HG03378 (cell line): ENCODE data around the gene NCR1.
"Not testable (repeated sequence)": the region's sequence is repeated elsewhere in the genome, so short reads cannot be mapped to it uniquely, and the experiment has no call there.

Experiments used
- ATAC-seq: cut with Tn5 transposase; IDR thresholded peaks from one replicate; pipeline ENCODE4 v1.9.1; 2021; ENCODE audit warnings: mild to moderate bottlenecking, moderate library complexity; ENCODE audit not compliant: unreplicated experiment

The NCR1 gene

DNA sequence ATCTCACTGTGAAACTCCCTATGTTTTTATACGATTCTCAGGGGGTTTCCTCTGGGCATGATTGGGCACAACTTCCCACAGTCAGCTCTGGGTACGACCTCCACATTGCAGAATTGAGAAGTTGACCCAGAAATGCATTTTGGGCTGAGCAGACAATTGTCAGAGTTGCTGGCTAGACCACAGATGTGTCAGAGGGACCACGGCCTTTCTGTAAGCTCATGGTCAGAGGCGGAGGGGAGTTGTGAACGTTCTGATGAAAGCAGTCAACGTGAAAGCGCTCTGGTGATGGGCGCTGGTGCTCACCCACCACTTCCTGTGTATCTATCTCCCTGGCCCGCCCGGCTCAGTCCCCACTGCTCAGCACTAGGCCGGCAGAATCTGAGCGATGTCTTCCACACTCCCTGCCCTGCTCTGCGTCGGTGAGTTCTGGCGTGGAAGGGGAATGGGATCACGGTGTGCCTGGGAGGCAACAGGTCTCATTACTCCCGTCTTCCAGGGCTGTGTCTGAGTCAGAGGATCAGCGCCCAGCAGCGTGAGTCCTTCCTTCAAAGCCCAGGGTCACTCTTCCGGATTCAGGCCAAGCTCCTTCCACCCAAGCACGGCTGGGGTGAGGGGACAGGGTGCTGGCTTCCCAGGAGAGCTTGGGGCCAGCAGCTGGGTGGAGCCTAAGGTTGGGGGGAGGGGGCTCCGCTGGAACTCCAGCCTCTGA lies at the start of gene NCR1:
Gene NCR1, plus strand, starts transcription at position 346 of the 709 bp plus-strand sequence. Its CDS starts 40 bp downstream, at position 386.
- no peak for ATAC-seq

DNA sequence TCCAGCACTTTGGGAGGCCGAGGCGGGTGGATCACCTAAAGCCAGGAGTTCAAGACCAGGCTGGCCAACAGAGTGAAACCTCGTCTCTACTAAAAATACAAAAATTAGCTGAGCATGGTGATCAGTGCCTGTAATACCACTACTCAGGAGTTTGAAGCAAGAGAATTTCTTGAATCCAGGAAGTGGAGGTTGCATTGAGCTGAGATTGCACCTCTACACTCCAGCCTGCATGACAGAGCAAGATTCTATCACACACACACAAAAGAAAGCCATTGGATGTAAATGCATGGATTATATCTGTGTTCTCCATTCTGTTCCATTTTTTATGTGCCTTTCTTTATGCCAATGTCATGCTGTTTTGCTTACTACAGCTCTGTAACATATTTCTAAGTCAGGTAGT lies 47.5 kb upstream of the NCR1 start:
- ATAC-seq, result not testable (repeated sequence)

DNA sequence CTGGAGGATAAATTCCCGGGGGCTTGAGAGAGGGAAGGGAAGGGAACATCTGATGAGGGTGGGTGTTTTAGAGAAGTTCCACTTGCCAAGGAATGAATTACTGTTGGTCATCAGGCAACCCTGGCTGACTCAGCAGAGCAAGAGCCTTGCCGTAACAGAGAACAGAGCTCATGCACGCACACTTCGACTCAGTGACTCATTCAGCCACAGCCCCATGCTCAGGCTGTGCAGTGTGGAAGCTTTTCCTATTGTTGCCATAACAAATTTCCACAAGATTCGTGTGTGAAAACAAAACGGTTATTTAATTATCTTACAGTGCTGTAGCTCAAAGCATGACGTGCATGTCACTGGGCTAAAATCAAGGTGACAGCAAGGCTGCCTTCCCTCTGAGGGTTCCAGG lies 46.5 kb upstream of the NCR1 start:
- ATAC-seq, result not testable (repeated sequence)

GRCh38 chr19:54863459-54863858 lies 42.5 kb upstream of the NCR1 start:
- ATAC-seq, result not testable (repeated sequence)

- no peak for ATAC-seq
Measured at GRCh38 chr19:54871696-54872095, 34.3 kb upstream of the NCR1 start.

DNA sequence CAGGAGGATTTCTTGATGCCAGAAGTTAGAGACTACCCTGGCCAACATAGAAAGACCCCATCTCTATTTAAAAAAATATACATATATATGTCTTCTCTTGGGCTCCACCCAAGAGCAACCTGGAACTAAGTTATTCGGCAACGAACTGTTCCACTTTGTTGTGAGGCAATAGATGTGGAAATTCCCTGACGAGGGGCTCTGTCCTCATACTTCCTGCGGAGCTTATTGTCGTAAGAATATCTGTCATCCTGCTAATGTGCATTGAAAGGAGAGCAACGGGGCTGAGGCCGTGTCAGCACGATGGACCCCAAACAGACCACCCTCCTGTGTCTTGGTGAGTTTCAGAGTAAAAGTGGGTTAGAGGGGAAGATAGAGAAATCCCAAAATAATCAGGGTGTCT lies 32.0 kb upstream of the NCR1 start, which contains the start of gene FCAR:
Gene FCAR, plus strand, starts transcription at position 246 of the 400 bp plus-strand sequence. Its CDS starts 55 bp downstream, at position 301.
- no peak for ATAC-seq

DNA sequence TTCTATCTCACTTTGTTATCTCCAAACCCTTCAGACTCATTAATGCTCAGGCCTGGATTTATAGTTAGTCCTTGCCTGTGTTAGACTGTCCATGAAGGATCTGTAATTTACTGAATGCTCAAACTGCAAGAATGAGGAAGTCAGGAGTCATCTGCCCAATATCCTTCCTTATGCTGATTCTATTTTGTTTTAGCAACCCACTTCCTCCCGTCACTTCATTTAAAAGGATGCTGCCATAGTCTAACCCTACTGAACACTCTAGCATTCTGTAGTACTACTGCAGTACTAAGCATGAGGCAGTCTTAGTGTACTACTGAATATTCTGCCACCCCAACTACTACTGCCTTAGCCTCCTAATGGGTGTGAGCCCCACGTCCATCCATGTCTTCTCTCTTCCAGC lies 30.4 kb upstream of the NCR1 start:
- ATAC-seq, result no peak

DNA sequence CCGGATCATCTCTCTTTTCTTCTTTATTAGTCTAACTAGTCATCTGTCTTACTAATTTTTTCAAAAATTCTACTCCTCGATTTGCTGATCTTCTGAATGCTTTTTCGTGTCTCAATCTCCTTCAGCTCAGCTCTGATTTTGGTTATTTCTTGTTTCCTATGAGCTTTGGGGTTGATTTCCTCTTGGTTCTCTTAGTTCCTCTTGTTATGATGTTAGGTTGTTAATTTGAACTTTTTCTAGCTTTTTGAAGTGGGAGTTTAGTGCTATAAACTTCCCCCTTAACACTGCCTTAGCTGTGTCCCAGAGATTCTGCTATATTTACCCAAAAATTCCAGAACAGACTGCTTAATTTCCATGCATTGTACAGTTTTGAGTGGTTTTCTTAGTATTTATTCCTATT lies 28.5 kb upstream of the NCR1 start:
- no peak for ATAC-seq

- ATAC-seq, result no peak
Measured at GRCh38 chr19:54881884-54882283, 24.1 kb upstream of the NCR1 start.

GRCh38 chr19:54882758-54883157 lies 23.2 kb upstream of the NCR1 start:
- ATAC-seq, result no peak

GRCh38 chr19:54883228-54883627 lies 22.7 kb upstream of the NCR1 start:
- no peak for ATAC-seq

GRCh38 chr19:54888239-54888638 lies 17.7 kb upstream of the NCR1 start:
- ATAC-seq, result no peak

DNA sequence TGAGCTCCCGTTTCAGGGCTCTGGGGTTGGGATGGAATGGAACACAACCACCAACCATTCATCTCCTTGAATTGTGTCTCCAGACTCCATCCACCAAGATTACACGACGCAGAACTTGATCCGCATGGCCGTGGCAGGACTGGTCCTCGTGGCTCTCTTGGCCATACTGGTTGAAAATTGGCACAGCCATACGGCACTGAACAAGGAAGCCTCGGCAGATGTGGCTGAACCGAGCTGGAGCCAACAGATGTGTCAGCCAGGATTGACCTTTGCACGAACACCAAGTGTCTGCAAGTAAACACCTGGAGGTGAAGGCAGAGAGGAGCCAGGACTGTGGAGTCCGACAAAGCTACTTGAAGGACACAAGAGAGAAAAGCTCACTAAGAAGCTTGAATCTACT lies 16.4 kb upstream of the NCR1 start:
- no peak for ATAC-seq

DNA sequence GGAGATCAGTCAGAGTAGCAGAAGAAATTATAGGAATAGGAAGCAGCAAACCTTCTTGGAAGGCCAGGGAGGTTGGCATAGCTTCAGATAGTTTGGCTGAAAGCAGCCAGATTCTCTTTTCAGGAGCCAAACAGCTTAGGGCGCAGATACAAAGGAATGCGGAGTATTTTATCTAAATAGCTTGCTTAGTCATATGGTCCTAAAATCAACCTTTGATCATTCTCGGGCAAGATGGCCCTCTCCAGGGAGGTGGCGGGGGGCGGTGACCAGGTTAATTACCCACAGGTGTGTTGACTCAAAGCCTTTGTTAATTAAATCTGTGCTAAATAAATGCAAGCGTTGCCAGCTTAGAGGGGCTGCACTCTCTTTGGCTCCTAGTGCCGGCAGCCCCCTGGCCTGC lies 12.5 kb upstream of the NCR1 start:
- ATAC-seq, result no peak

- ATAC-seq, result not testable (repeated sequence)
Measured at GRCh38 chr19:54894106-54894505, 11.8 kb upstream of the NCR1 start.

GRCh38 chr19:54896036-54896435 lies 9.9 kb upstream of the NCR1 start:
- no peak for ATAC-seq

GRCh38 chr19:54898685-54899084 lies 7.3 kb upstream of the NCR1 start:
- not testable (repeated sequence) for ATAC-seq

GRCh38 chr19:54899646-54900045 lies 6.3 kb upstream of the NCR1 start:
- not testable (repeated sequence) for ATAC-seq

- not testable (repeated sequence) for ATAC-seq
Measured at GRCh38 chr19:54901153-54901552, 4.8 kb upstream of the NCR1 start.

DNA sequence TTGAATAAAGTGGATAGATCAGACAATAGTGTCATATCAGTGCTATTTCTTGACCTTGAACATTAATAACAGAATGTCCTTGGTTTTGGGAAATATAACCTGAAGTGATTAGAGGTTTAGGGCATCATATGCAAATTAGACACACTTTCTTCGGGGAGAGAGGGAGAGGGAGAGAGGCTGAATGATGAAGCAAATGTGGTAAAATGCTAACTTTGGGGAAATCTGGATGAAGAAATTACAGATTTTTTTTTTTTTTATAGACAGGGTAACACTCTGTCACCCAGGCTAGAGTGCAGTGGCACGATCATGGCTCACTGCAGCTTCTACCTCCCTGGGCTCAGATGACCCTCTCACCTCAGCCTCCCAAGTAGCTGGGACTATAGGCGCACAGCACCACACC lies 3.9 kb upstream of the NCR1 start:
- ATAC-seq, result no peak

- ATAC-seq, result no peak
Measured at GRCh38 chr19:54903303-54903702, 2.6 kb upstream of the NCR1 start.

DNA sequence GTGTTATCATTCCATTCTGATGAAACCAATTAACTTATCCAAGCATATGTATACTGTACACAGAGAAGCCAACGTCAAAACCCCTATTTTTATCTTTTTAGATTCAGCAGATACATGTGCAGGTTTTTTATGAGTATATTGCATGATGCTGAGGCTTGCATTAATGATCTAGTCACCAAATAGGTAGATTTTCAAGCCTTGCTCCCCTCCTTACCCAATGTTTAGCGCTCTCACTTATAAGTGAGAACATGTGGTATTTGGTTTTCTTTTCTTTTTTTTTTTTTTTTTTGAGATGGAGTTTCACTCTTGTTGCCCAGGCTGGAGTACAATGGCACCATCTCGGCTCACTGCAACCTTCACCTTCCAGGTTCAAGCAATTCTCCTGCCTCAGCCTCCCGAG lies 1.7 kb upstream of the NCR1 start:
- ATAC-seq, result not testable (repeated sequence)

GRCh38 chr19:54905421-54905802 lies 536 bp upstream of the NCR1 start:
- no peak for ATAC-seq
